GDM1 (cell line): Measurements from ENCODE around the gene GDF10.

Source experiments
- DNase-seq: peaks from one replicate; lab custom pipeline; 2025; lab: John Stamatoyannopoulos, UW

GDF10 gene

DNA sequence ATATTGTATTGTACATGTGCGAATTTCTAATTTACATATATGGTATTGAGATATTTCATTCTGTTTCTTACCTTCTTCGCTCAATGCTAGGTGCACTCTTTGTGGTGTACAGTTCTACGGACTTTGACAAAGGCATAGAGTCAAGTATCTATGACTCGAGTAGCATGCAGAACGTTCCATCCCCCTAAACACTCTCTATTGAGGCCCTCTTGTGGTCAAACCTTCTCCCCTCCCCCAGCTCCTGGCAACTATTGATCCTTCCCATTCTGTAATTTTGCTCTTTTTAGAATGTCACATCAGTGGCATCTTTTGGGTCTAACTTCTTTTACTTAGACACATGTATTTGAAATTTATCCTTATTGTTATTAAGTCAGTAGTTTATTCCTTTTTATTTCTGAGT lies 30.7 kb upstream of the GDF10 start:
- DNase-seq = no peak

DNA sequence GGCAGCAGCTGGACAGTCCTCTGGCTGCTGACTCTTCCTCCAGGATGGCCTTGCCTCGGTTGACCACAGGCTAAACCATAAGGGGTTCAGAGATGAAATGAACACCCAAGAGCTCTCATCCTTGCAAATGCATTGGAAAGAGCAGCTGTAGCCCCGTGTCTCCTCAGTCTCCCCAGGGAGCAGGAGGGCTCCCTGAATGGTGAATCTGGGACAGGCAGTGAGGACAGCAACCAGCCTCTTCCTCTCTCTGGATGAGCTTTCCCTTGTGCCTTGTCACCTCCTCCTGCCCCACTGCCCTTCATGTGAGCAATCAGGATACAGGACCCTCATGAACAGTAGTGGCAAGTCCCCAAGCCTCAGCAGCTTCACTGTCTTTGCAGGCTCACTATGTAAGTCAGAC lies 23.9 kb upstream of the GDF10 start:
- DNase-seq = no peak

DNA sequence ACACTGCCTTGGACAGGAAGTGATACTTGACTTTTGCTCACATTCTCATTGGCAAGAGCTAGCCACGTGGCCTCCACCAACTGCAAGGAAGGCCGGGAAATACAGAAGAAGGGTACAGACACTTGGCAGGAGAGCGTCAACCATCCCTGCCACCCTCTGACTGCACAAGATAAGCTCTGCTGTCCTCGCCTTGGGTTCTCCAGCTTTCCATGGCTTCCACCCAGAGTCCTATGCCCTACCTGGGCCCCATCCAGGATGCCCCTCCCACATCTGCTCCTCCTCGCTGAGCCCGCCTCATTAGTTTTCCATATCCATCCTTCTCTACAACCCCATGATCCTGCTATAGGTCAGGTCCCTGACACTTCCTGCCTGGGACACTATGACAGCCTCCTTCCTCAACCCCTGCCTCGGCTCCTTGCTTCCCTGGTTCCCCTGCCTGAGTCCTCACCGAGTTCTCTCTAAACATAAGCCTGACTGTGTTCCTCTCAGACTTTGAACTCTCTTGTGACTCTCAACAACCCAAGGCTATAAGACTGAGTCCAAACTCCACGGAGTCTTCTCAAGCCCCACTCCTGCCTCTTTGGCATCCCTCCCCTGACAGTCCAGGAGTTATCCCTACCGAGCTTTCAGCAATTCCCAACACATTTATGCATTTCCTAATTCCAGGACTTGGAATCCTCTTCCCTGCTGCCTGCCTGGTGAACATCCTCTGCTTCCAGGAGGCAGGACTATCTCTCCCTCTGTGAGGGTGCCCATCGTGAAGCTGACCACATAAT lies 23.2 kb upstream of the GDF10 start:
- no peak for DNase-seq

DNA sequence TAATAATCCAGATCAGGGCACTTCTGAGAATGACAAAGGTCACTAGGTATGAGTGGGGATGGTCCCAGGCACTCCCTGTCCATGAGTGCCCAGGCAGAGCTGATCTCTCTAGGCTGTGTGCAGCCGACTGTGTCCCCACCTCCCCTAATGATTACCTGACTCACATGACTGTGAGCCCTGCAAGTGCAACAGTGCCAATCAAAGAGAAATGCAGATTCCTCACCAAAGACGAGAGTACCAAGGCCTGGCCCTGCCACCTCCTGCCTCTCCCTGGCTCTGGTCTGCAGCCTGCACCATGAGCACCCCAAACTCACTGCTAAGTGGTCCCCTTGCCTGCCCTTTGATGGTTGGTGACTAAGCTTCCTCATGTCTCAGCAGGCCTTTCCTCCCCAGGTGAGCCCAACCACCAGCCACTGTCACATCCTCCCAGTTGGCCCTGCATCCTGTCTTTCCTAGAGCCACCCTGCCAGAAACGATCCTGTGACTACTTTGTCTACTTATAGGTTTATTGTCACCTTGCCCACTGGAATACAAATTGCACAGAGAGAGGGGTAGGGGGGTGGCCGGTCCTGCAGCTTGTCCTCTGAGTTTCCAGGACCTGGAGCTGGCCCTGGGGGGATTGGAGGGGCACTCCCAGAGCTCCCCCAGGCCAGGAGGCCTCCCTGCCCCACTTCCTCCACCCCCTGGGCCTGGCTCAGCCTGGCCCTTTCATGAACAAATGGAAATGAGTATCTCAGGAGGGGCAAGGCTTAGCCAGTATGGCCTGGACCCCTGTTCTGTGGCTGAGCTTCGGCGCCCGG lies 22.4 kb upstream of the GDF10 start:
- DNase-seq = peak; percentile 17

DNA sequence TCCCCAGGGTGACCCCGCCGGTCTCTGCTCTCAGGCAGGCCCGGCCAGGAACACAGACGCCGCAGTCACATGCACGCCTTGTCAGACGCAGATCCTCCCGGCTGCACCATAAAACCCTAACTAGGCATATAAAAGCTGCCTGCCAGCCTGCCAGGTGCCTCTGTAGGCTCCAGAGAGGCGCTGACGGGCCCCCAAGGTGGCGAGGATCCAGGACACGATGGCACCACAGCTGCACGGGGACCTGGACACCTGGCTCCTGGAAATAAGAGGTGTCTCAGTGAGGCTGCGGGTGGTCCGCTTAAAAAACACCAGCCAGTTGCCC lies 21.9 kb upstream of the GDF10 start:
- DNase-seq = no peak

DNA sequence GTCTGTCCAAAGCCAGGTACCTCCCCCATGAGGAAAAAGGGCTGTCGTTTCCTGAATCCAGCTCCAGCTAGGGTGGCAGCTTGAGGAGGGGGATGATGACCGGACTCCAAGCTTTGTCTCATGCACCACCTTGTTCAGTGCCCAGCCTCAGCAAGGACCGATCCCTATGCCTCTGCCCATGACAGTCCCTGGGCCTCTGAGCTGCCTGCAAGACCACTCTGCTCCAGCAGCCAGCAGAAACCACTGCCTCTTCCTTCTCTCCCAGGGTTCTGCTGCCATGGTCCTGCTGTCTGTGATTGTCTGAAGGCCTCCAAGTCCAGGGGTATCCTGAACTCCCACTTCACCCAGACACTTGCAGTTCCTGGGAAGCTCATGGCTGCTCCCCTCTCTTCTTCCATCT lies 21.3 kb upstream of the GDF10 start:
- DNase-seq = no peak

DNA sequence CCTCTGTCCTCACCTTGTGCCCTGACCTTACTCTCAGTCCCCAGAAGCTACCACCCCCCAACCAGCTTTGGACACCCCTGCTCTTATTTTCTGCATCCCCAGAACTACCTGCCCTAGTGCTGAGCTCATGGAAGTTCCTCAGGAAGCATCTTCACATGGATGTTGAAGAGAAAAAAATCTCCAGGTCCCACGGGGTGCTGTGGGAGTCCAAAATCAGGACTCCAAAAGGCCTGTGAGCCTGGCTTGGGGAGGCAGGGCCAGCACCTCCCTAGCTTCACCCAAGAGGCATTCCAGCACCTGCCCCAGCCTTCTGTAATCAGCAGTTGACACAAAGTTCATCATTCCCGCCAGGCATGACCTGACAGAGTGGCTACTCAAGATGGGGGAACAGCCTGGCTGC lies 20.7 kb upstream of the GDF10 start:
- DNase-seq = no peak

DNA sequence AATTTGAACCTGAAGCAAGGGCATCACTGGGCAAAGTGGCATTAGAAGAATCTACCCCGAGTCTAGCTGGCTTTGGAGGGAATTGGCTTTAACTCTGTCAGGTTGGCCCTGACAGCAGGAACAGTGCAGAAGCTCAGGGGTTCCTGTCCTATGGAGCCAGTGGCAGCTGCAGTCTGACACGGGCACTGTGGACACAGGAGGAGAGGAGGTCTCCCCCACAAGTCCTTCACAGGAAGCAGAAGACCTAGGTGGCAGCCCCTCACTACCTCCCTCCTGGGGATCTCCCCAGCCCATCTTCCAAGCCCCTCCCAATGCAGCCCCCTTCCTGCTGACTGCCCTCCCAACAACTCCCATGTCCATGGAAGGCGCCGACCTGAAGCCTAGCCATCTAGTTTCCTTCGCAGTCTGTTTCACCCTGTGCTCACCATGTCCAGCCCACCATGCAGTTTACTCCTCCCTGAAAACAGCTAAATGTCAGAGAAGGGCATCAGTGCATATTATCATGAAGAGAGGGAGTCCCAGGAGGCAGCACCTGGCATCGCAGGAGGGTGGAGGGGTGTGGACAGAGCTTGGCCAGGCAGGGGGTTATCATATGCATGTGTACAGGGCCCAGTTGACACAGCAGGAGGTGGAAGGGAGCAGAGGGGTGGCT lies 17.9 kb upstream of the GDF10 start:
- no peak for DNase-seq

DNA sequence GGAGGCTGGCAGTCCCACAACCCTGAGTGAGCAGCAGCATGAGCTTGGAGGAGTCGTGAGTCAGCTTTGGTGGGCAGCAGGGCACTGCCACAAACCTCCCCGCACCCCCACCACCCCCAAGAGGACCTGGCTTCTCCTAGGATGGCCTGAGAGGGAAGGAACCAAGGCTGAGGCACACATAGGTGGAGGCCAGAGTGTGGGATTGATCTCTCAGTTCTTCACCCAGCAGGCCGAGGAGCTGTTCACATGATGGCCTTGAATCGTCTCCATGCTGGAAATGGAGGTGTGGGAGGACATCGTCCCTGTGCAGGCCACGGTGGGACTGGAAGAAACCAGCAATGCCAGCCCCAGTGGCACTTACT lies 17.4 kb upstream of the GDF10 start:
- DNase-seq = no peak

DNA sequence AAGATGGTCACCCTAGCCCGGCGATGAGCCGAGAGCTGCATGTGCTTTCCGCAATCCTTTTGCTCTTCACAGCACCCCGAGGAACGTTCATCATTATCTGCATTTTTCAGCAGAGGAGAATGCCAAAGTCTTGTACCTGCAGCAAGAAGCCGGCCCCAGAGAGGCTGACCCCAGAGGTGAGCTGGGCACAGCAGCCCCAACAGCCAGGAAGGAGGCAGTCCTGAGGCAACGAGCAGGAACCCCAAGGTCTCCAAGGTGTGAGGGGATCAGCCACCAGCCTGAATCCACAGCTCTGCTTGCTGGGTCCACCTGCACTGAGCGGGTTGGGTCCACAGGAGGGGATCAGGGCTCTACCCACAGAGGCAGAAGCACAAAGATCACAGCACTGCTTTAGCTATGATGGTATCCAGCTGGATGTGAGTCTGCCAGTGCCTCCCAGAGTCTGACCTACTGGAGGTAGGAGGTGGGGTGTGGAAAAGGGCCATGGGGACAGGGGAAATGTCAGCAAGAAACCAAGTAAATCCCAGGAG lies 16.8 kb upstream of the GDF10 start:
- DNase-seq = no peak

DNA sequence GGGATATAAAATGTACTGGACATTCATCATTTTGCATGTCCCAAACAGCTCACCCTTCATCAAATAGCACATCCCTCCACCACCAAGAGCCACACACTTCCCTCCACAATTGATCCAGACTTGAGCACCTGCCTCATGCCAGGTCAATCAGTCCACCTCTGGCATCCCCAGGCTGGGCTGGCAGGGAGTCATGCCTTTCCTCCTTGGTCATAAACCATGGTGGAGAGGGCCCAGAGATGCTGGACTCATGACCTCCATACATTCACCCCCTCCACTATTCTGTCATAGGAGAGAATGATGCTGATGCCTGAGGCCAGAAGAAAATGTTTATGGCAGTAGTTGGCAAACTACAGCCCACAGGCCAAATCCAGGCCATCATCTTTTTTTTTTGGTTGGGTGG lies 16.1 kb upstream of the GDF10 start:
- DNase-seq = no peak

DNA sequence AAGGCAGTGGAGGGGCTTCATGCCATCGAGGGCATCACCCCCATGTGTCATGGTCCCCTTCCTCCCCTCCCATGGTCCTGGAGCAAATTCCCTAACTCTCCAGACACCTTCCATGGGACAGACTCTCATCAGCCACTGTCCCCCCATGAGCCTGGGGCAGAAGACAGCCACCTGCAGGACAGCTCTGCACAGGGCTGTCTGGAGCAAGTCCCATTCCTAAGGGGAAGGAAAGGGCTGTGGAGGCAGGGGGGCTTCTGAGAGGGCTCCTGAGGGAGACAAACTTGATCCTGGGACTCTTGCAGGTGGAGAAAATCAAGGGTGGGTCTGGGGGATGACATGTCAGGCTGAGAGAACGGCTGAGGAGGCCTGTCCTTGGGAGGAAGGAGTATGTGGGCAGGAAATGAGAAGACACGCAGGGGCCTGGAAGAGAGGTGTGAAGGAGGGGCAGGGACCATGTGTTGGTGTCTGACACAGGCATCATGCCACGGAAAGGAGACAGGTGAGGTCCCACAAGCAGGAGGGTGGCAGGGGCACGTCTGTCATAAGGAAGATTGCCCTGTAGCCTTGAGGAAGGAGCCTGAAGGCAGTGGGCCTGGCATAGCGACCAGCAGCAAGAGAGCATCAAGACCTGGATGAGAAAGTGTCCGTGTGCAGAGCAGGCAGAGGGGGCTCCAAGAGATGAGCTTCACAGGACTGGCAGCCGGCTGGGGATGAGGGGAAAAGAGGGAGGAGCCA lies 14.4 kb upstream of the GDF10 start:
- no peak for DNase-seq

DNA sequence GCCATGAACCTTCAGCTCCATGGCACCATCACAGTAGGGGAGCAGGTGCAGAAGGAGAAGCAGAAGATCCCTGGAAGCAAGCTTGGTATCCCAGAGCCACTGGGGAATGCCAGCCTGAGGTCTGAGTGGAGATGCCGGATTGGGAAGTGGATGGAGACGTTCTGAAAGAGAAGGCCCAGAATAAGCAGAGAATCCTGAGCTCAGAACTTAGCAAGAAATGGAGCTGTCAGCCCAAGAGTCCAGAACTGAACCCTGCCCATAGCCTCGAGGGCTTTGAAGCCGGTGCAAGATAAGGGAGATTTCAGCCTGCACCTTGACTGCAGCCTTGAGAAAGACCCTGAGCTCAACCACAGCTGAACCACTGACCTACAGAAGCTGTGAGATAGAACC lies 13.9 kb upstream of the GDF10 start:
- DNase-seq = no peak

DNA sequence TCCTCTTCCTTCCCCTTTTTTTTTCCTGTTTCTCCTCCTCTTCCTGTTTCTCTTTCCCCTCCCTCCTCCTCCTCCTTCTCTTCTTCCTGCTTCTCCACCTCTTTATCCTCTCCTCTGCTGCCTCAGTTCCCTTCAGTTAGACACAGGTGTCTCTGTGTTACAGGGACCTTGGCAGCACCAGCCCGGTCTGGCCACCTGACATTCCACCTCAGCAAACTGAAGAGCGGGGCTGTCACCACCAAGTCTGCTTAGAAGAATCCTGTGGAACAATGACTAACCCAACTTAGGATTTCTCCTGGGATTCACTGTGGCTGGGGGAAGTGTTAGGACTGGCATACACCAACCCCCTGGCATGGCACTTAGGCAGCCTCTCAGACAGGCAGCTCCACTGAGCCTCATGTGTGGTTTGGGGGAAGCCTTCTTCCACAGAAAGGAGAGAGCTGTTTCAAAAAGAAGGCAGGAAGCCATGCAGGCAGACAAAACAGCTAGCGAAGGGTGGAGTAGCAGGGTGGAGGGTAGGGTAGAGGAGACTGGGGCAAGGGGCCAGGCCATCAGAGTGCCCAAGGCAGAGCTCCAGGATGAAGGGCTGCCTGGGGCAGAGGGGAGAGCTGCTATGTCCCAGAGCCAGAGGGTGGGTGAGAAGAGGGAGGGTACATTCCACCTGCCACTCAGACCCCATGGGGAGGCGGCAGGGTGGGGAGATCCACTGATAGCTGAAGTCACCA lies 13.2 kb upstream of the GDF10 start:
- no peak for DNase-seq

DNA sequence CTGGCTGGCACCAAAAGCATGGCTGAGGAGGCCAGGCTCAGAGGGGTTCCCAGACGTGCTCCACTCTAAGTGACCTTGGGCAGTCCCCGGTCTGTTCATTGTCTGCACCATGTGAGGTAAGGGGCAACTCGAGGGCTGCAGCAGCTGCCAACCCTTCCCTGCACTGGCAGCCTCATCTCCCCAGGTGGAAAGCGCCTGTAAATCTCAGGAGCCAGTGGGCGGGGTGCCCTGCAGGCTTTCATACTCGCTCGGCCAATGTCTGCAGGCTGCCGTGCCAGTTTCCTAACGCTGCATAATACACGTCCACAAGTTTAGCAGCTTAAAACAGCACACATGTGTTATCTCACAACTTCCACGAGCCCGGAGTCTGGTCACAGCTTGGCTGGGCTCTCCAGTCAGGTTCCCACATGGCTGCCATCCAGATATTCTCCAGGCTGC lies 12.6 kb upstream of the GDF10 start:
- DNase-seq = no peak

DNA sequence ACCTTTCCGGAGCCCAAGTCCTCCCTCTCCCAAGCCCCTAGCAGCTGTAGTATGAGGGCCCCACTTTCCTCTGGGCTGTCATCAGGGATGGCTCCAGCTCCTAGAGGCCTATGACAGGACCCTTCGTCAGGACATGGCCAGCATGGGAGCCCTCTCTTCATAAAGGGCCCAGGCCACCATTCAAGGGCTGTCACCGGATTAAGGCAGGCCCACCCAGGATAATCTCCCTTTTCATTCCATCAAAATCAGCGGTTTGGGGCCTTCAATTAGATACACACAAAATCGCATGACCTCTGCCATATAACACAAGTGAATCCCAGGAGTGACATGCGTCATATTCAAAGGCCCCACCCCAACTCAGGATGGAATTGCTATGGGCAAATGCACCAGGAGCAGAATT lies 12.2 kb upstream of the GDF10 start:
- no peak for DNase-seq

DNA sequence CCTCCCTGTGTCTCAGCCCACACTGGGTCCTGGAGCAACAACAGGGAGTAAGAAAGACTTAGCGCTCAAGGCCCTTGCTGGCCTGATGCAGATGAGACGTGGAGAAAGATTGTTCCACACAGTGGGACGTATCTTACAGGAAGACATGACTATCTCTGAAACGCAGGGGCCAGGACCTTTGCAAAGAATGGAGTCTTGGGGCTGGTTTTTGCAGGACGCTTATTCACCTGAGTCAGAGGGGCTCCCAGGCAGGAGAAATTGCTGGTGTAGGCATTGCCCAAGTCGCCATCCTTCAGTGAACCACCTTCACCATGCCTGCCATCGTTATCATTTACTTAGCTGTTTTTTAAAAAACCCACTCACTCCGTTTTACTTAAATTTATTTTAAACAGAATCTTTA lies 11.8 kb upstream of the GDF10 start:
- no peak for DNase-seq

DNA sequence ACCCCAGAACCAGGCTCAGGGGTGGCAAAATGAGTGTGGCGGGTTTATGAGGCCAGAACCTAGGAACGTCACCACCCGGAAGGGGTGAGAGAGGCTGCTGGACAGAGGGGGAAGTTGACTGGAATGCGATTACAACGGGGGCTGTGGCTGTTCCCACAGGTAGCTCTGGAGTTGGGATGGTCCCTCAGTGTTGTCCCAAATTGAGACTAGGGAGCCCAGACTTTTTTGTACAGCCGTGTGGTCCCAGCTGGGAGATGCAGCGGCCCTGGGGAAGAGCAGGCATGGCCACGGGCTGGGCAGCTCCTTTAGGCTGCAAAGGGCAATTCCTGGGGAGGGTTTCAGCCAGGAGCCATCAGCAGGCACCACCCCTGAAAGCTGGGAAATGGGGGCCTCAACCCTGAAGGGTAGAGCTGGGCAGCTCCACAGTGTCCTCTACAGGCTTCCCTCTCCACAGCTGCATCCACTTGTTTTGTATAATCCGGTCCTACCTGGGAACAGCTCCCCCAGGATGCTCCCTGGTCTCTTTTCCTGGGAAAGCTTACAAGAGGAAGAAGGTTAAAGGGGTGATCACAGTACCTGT lies 11.0 kb upstream of the GDF10 start:
- no peak for DNase-seq

DNA sequence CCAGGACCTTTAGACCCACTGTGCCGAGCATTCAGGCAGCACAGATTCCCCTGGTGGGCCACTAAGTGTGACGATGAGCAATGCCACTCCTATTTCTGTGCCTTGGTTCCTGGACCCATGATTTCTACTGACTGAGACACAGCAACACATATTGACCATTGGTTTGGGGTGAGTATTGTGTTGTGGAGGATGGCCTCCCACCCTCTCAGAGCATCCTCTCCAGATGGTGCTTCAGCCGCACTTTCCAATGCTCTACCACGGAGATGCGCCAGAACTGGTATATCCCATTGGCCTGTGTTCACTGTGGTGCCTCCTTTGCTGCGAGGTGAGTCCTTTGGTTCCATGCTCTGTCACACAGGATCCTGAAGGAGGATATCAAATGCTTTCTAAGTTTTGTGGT lies 10.1 kb upstream of the GDF10 start:
- DNase-seq = no peak

DNA sequence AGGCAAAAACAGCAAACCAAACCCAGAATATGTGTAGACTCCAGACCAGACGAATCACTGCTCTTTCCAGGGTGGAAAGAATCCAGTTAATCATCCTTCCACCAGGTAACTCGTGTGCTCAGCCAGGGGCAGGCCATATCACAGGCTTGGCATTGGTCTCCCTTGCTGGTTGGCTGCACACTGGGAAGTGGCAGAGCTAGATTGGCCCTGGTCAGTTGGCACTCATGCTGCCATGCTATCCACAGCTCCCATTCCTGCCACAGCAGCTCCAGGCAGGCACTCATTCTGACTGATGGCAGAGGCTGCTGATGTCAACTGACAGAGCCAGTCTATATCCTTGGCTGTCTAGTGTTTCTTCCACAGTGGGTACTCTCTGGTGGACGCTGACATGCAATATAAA lies 9.7 kb upstream of the GDF10 start:
- no peak for DNase-seq

DNA sequence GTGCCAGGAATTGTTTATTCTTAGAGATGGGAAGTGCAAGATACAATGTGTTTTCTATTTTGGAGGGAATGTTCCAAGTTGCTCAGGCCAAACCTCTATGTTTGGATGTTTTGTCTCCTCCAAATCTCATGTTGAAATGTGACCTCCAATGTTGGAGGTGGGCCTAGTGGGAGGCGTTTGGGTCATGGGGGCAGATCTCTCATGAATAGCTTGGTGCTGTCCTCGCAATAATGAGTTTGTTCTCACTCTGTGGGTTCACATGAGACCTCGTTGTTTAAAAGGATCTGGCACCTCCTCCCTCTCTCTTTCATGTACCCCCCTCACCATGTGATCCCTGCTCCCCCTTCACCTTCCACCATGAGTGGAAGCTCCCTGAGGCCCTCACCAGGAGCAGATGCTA lies 8.3 kb upstream of the GDF10 start:
- DNase-seq = no peak
